Loucy (cell line): Measurements from ENCODE around the gene ACADL.

Experiments
- CTCF ChIP-seq: fragments of 200-600 bp; sonication (generic); conservative IDR thresholded peaks from 2 replicates; pipeline ENCODE4 v1.5.1; 2014; ENCODE audit warnings: mild to moderate bottlenecking, antibody characterized with exemption, low read length
- EZH2phosphoT487 ChIP-seq: fragments of 200-600 bp; IDR thresholded peaks from 2 replicates; pipeline ENCODE4 v1.6.1; 2018; ENCODE audit warnings: antibody characterized with exemption, mild to moderate bottlenecking, moderate library complexity, borderline replicate concordance

GRCh38 chr2:210190345-210190744, 34.9 kb downstream of the ACADL start:
- TF ChIP-seq CTCF (no peak), EZH2phosphoT487 (no peak)
